GM19324 (cell line): ENCODE results near the gene ATG4C.

ENCODE experiments used
- ATAC-seq: cut with Tn5 transposase; IDR thresholded peaks from one replicate; pipeline ENCODE4 v1.9.1; 2021; ENCODE audit warnings: mild to moderate bottlenecking, moderate library complexity; ENCODE audit not compliant: unreplicated experiment, low FRiP score

The ATG4C gene

GRCh38 chr1:62900566-62900965 lies 116.6 kb downstream of the ATG4C start:
- ATAC-seq, result no peak

DNA sequence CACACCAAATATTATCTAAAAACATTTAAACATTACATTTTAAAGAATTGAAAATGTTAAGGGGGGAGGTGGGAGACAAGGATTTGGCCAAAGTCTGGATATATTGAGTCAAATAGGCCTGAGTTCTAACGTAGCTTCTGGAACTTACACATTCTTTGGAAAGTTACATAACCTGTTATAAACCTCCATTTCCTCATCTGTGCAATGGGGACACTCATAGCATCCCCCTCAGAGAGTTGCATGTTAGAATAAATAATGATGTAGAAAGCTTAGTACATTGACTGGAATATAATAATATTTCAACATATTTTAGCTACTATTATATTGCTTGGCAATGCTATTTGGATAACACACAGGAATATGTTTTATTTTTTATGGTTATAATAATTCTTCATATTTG lies 117.7 kb downstream of the ATG4C start:
- no peak for ATAC-seq

DNA sequence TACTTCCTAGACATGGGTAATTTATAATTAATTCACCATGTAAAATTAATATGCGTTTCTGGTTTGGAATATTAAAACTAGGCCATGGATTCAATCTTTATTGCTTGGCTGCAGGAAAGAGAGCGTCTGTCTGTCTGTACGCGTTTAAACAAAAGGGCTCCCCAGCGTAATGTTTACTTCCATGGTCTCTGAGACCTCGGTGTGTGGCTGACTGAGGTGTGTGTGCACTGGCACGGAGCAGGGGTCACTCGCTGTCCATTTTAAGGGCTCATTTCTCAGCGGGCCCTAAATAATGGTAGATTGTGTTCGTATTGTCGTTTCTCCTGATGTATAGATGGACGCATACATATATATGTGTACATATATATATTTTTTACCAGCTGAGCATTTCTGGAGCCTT lies 119.6 kb downstream of the ATG4C start:
- ATAC-seq, result no peak

DNA sequence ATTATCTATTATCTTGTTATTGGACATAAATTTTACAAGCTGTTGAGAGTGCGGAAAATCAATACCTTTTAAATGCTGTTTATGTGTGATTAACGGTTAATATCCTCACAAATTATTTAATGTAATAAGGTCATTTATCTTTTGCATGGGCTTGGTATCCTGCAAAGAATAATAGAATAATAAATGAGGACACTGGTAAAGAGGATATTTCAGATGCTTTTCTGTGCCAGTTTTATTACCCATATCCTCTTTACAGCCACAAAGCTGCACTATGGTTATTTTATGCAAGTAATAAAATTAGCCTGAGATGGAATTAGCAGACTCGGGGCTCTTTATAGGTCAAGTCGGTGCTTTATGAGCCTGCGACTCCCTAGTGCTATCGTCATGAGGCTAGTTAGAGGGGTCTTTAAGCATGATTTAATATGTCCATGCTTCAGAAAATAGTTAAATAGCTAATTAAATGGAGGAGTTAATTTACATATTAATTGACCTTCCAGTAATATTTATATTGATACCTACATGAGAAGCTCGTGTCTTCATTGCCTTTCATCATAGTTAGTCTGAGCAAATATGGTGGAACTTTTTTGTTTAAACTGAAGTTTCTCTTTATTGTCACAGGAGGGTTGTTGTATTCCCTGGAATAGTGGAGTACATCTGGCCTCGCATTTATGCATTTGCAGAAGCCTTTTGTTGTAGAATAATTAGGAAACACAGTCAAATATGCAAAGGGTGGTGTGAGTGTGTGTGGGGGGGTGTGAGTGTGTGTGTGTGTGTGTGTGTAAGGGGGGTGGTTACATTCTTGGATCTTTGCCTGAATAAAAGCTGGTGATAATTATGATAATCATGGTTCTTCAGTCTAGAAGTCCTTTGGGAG lies 120.3 kb downstream of the ATG4C start:
- ATAC-seq, result no peak

- ATAC-seq, result no peak
Observed at GRCh38 chr1:62904856-62905225, 120.9 kb downstream of the ATG4C start.

- no peak for ATAC-seq
Observed at GRCh38 chr1:62905309-62905708, 121.4 kb downstream of the ATG4C start.

- no peak for ATAC-seq
Observed at GRCh38 chr1:62905872-62906271, 121.9 kb downstream of the ATG4C start.

GRCh38 chr1:62906428-62906886 lies 122.5 kb downstream of the ATG4C start:
- no peak for ATAC-seq

- ATAC-seq, result no peak
Observed at GRCh38 chr1:62908168-62908695, 124.3 kb downstream of the ATG4C start.

DNA sequence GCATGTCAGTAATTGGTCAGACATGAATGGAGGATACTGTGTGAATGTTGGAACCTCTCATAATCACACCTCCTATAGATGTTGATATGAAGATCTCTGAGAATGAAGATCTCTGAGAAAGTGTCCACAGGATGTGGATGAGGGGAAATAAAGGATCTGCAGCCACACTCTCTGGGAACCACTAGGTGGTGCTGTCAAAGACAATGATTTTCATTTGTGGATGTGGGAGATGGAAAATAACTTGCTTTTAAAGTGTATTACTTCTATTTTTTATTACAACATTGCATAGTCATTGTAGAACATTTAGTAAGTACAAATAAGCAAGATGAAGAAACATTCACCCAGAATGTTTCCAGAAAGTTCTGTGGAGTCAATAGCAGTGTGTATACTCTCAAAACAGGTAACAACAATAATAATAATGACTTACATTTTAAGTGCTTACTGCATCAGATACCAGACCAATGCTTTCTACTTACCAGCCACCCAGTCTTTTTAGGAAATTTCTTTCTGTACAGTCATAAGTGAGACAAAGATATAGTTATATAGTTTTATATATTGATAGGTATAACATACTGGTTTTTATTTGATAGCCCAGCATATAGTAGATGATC lies 128.2 kb downstream of the ATG4C start:
- ATAC-seq, result no peak
